Measurements from ENCODE around the gene ATP1B2.

Gene ATP1B2

DNA sequence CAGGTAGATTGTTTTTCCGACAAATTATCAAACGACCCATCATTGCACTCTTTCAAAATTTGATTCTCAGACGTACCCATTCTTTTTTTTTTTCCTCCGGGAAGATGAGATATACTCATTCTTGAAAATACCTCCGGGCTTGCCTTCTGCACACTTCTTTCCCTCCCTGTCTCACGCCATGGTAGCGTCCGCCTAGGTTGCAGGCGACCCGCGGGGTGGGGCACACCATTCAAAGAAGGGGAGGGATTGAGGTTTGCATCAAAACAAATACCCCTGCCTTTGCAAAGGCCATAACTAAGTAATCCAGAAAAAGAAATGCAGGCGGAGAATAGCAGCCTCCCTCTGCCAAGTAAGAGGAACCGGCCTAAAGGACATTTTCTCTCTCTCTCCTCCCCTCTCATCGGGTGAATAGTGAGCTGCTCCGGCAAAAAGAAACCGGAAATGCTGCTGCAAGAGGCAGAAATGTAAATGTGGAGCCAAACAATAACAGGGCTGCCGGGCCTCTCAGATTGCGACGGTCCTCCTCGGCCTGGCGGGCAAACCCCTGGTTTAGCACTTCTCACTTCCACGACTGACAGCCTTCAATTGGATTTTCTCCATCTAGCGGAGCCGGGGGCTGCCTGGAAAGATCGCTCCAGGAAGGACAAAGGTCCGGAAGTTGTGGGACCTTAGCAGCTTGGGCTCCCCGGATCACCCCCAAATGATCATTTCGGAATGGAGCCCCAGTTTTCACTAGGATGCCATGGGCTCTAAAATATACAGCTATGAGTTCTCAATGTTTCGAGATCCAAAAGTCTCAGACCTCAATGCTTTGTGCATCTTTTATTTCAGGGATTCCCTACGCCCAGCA is 35.7 kb downstream of the ATP1B2 start:
- DNase-seq: peak; percentile 64

DNA sequence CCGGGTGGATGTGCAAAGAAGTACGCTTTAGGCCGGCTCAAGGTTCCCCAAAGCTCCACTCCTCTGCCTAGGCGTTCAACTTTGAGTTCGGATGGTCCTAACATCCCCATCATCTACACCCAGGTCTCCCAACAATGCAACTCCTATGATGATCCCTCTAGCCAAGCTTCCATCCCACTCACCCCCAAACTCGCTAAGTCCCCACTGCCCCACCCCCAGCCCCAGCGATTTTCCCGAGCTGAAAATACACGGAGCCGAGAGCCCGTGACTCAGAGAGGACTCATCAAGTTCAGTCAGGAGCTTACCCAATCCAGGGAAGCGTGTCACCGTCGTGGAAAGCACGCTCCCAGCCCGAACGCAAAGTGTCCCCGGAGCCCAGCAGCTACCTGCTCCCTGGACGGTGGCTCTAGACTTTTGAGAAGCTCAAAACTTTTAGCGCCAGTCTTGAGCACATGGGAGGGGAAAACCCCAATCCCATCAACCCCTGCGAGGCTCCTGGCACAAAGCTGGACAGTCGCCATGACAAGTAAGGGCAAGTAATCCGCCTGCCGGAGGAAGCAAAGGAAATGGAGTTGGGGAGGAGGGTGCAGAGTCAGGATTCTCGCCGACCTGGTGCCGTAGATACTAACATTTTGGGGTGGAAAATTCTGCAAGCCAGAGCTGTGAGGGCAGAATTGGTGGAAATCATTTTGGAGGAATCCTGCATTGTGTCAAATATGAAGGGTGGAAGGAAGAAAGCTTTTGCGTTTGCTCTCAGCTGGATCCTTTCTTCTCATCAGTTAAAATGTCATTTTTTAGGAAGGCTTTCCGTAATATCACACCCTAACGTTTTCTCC is 36.6 kb downstream of the ATP1B2 start, which contains the start of gene TP53:
TSS of gene TP53 (minus strand) at position 419 of the 836 bp plus-strand sequence. CDS start 10,896 bp downstream, outside the sequence.
- DNase-seq: peak; percentile 49

DNA sequence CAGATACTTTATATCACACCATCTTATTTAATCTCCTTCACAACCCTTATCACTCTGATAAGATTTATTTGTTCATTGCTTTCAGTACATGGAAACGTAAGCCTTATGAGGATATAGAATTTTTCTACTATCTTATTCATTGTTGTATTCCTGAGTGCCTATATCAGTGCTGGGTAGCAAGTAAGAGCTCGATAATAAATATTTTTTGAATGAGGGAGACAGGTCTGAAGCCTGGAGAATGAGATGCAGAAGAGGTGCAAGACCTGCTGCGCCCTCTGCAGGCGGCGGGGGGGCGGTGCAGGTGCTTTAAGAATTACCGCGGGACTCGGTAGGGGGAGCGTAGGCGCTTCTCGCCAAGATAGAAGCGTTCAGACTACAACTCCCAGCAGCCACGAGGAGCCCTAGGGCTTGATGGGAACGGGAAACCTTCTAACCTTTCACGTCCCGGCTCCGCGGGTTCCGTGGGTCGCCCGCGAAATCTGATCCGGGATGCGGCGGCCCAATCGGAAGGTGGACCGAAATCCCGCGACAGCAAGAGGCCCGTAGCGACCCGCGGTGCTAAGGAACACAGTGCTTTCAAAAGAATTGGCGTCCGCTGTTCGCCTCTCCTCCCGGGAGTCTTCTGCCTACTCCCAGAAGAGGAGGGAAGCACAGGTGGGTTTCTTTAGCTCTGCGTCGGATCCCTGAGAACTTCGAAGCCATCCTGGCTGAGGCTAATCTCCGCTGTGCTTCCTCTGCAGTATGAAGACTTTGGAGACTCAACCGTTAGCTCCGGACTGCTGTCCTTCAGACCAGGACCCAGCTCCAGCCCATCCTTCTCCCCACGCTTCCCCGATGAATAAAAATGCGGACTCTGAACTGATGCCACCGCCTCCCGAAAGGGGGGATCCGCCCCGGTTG is 37.4 kb downstream of the ATP1B2 start, which contains the start of gene WRAP53:
TSS of gene WRAP53 (plus strand) at position 570 of the 900 bp plus-strand sequence. CDS start at position 742, 172 bp downstream.
- peak; percentile 83 for DNase-seq

DNA sequence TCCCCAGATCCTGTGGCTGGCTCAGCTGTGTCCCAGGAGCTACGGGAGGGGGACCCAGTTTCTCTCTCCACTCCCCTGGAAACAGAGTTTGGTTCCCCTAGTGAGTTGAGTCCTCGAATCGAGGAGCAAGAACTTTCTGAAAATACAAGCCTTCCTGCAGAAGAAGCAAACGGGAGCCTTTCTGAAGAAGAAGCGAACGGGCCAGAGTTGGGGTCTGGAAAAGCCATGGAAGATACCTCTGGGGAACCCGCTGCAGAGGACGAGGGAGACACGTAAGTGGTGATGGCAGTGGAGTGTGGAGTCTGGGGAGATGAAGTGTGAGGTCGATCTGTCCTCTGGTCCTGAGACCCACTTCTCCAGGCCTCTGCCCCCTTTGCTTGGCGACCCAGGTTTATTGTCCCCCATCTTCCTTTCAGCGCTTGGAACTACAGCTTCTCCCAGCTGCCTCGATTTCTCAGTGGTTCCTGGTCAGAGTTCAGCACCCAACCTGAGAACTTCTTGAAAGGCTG is 38.1 kb downstream of the ATP1B2 start:
- DNase-seq: no peak

DNA sequence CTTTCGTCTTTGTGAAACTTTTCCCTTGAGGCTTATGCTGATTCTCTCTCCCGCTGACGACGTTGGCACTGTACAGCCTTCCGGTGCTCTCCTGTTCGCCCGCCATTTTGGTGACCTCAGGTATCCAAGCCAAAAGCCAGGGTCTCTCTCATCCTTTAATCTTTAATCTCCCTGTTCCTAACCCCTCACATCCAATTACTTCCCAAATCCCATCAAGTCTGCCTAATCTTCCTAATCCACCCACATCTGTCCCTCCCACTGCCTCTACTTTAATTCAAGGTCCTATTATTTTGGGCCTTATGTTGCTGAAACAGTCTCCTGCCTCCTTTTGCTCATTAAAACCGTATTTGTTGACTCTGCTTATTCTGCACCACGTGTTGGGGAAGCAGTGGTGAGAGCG is 44.9 kb downstream of the ATP1B2 start:
- no peak for DNase-seq

DNA sequence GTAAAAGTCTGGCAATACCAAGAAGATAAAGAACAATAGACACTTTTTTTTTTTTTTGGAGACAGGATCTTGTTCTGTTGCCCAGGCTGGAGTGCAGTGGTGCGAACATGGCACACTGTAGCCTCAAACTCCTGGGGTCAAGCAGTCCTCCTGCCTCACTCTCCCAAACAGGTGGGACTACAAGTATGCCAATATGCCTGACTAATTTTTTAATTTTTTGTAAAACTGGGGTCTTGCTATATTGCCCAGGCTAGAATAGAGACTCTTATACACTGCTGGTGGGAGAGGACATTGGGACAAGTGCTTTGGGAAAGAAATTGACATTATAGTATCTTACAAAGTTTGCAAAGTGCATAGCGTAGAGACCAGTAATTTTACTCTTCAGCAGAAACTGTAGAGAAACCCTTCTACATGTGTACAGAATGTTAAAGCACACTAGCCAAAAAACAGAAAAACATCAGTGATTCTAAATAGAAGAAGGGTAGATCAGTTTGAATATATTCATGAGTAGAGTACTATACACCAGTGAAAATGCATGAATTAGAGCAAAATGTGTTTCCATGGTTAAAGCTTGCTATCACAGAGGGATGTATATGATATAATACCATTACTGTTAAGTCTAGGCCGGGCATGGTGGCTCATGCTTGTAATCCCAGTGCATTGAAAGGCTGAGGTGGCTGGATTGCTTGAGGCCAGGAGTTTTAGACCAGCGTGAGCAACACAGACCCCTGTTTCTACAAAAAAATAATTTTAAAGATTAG is 47.3 kb downstream of the ATP1B2 start:
- DNase-seq: no peak

DNA sequence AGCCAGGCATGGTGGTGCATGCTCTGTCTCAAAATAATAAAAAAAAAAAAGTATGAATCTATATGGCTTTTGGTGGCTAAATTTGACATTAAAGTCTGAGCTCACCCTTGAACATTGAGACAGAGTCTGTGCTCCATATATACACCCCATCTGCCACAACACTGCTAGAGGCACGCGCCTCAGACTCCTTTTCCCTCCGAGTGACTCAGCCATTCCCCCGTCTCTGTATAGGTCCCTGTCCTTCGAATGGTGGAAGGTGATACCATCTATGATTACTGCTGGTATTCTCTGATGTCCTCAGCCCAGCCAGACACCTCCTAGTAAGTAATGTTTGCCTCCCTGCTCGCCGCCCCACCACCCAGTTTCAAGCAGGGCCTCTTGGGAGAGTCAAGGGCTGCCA is 49.8 kb downstream of the ATP1B2 start:
- no peak for DNase-seq

DNA sequence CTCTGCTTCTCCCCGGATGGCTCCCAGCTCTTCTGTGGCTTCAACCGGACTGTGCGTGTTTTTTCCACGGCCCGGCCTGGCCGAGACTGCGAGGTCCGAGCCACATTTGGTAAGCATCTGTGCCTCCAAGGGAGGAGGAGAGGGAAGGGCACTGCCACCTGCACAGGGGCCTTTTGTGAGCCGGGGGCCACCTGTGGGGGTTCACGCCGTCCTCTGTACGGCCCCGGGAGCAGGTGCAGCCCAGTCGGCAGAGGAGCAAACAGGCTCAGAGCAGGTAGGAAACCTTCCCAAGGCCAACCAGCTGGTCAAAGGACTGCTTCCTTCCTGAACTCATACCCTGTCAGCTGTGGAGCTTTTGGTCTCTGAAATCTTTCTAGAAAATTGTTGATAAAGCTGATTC is 51.0 kb downstream of the ATP1B2 start:
- DNase-seq: no peak

DNA sequence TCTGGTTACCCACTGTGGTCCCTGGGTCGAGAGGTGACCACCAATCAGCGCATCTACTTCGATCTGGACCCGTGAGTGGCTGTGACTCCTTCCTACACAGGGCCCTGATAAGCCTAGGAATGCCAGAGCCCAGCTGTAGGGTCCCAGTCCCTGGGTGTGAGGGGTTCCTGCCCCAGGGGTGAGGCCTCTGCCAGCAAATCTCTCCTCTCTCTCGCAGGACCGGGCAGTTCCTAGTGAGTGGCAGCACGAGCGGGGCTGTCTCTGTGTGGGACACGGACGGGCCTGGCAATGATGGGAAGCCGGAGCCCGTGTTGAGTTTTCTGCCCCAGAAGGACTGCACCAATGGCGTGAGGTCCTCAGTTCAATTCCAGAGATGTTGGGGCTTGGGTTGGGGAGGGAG is 52.0 kb downstream of the ATP1B2 start:
- DNase-seq: no peak

DNA sequence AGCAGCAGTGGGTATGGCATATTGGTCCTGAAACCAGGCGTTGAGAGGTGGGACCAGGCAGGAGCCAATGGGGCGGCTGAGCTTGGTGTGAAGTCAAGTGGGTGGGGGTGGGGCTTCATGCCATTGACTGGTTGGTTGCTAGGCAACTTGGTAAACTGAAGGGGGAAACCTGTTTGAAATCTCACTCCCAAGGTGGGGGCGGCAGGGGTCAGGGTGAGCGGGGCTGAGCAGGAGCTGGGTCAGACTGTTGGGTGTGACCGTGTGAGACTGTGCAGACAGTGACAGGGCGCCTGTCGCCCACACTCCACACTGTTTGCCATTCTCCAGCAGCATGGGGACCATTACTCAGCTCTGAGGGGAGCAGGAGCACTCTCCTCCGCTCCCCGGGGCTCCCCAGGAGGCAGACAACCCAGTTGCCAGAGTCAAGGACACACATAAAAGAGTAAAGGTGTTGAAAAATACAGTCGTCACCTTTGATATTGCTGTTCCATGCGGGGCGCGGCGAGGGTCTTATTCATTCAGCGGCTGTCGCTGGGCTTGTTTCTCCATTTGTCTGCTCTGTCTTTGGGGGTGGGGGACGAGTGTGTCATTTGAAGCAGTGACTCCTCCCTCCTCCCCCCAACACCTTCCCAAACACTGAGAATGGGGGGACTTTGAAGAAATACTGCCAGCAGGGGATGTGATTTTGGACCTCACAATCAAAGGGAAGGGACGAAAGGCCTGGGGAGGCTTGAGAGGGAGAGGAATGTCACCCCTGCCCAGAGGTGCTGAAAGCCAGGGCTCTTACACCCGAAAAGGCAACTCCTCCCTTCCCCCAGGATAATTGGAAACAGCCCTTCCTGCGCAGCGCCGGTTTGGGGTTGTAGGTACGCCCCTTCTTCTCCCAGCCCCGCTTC is 53.1 kb downstream of the ATP1B2 start:
- DNase-seq: peak; percentile 53

DNA sequence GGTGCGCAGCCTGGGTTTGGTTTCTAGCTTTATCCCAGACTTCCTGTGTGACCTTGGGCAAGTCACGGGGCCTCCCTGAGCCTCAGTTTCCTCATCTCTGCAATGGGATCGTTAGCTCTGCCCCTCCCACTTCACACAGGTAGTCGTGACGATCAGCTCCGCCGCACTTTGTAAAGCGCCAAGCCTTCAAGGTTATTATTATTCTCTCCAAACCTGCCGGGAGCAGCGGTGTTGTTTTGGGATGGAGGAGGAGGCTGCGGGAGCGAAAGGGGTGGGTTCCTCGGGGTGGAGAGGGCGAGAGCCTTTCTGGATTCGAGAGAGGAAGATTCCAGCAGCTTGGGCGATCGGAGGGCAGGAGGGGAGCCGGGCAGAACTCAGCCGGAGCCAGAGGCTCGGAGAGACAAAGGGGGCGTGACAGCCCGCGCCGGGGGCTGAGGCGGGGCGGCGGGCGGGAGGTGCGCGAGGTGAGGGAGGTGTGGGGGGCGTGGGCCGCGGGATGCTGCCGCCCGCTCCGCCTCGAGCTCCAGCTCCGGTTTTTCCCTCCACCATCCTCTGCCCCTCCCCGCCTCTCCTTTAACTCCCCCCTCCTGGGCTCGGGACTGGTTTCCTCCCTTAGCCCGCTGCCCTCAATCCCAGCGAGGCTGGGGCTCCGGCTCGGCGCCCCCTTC is 54.0 kb downstream of the ATP1B2 start, which contains the start of gene EFNB3:
TSS of gene EFNB3 (plus strand) at position 602 of the 668 bp plus-strand sequence. CDS start 397 bp downstream, outside the sequence.
- peak; percentile 25 for DNase-seq

DNA sequence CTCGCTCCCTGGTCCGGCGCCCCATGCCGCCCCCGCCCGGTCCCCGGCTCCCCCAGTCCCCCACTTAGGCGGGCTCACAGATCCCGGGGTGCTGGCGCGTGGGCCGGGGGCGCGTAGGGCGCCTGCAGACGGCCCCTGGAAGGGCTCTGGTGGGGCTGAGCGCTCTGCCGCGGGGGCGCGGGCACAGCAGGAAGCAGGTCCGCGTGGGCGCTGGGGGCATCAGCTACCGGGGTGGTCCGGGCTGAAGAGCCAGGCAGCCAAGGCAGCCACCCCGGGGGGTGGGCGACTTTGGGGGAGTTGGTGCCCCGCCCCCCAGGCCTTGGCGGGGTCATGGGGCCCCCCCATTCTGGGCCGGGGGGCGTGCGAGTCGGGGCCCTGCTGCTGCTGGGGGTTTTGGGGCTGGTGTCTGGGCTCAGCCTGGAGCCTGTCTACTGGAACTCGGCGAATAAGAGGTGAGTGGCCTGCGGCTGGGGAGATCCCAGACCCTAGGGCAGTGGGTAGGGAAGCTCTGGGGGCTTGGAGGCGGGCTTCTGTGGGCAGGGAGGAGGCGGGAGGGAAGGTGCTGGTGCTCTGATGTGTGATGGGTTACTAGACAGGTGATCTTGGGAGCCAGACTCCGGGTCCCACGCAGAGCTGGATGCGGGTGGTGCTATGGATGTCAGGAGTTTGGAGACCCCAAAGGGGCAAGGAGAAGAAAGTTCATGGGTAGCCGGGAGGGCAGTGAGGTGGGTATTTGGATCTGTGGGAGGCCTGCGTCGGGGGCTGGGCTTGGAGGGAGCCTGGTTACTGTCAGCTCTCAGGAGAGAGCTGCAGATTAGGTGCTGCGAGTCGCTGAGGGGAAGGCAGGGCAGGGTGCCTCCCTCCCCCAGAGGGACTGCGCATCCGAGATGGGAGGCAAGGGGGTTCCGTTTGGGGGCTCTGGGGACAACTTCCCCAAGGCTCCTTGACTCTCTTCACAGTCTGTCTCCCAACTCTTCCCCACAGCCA is 54.8 kb downstream of the ATP1B2 start:
- DNase-seq: no peak

DNA sequence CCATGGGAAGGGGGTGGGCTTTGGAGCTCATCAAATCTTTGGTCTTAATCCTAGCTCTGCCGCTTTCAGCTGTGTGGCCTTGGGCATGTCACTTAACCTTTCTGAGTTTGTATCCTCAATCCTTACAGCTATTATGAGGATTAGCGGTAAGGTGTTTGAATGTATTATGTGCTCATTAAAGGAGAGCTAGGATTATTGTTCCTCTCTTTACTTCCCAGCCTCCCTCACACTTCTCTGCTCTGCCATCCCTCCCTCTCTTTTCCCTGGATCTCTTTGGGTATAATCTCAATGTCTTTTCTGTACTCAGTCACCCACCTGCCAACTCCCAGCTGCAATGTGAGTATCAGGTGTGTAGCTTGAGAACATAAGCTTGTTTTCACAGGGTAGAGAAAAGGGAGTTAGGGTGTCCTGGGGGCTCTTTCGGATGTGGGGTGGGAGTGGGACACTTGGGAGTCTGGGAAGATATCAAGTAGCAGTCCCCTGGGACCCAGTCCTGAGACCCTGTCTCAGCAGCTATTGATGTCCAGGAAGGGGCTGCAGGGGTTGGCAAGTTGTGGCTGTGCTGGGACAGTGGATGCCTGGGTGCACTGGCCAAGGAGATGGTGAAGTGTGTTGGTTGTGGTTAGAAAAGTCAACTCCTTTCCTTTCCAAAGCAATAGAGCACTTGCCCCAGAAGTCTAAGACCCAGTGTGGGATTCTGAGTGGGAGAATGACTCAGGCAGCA is 56.1 kb downstream of the ATP1B2 start:
- no peak for DNase-seq
